Measurements from ENCODE around the gene ZNF697.

ZNF697 gene

GRCh38 chr1:119662034-119662437 lies 14.0 kb upstream of the ZNF697 start:
- no peak for DNase-seq

GRCh38 chr1:119660253-119661083 lies 12.4 kb upstream of the ZNF697 start:
- no peak for DNase-seq

- DNase-seq: no peak
These were observed 11.6 kb upstream of the ZNF697 start for GRCh38 chr1:119659628-119660027.

- no peak for DNase-seq
These were observed 8.4 kb upstream of the ZNF697 start for GRCh38 chr1:119656410-119656955.

- no peak for DNase-seq
These were observed 7.1 kb upstream of the ZNF697 start for GRCh38 chr1:119655154-119655553.

- DNase-seq: no peak
These were observed 5.7 kb upstream of the ZNF697 start for GRCh38 chr1:119653839-119654170.

GRCh38 chr1:119653135-119653838 lies 5.2 kb upstream of the ZNF697 start:
- DNase-seq: no peak

- DNase-seq: no peak
These were observed 4.5 kb upstream of the ZNF697 start for GRCh38 chr1:119652587-119652986.

- no peak for DNase-seq
These were observed 3.6 kb upstream of the ZNF697 start for GRCh38 chr1:119651641-119652040.

- DNase-seq: no peak
These were observed 3.1 kb upstream of the ZNF697 start for GRCh38 chr1:119651133-119651532.

- no peak for DNase-seq
These were observed 546 bp upstream of the ZNF697 start for GRCh38 chr1:119648620-119649004.

GRCh38 chr1:119647228-119647733 lies 785 bp downstream of the ZNF697 start:
- peak in 3 of 4 experiments; percentile 52 to 77 (median 73) for DNase-seq

- DNase-seq: peak in 3 of 4 experiments; percentile 32 to 71 (median 71)
These were observed 1.4 kb downstream of the ZNF697 start for GRCh38 chr1:119646521-119647227.

- DNase-seq: no peak
These were observed 9.0 kb downstream of the ZNF697 start for GRCh38 chr1:119639109-119639508.

GRCh38 chr1:119637710-119638109 lies 10.4 kb downstream of the ZNF697 start:
- DNase-seq: no peak

GRCh38 chr1:119636491-119637089 lies 11.5 kb downstream of the ZNF697 start:
- no peak for DNase-seq

GRCh38 chr1:119635811-119636390 lies 12.2 kb downstream of the ZNF697 start:
- peak in 1 of 4 experiments; percentile 14 for DNase-seq

GRCh38 chr1:119634016-119634415 lies 14.1 kb downstream of the ZNF697 start:
- DNase-seq: no peak

GRCh38 chr1:119633575-119633974 lies 14.5 kb downstream of the ZNF697 start:
- no peak for DNase-seq

- no peak for DNase-seq
These were observed 15.2 kb downstream of the ZNF697 start for GRCh38 chr1:119632841-119633240.

- peak in 3 of 4 experiments; percentile 16 to 21 (median 17) for DNase-seq
These were observed 16.0 kb downstream of the ZNF697 start for GRCh38 chr1:119632103-119632490.
